ENCODE measurements around the gene SMCO2.
A peak's percentile ranks its signal among the peaks of the same experiment; 100 is the strongest.

Gene SMCO2

DNA sequence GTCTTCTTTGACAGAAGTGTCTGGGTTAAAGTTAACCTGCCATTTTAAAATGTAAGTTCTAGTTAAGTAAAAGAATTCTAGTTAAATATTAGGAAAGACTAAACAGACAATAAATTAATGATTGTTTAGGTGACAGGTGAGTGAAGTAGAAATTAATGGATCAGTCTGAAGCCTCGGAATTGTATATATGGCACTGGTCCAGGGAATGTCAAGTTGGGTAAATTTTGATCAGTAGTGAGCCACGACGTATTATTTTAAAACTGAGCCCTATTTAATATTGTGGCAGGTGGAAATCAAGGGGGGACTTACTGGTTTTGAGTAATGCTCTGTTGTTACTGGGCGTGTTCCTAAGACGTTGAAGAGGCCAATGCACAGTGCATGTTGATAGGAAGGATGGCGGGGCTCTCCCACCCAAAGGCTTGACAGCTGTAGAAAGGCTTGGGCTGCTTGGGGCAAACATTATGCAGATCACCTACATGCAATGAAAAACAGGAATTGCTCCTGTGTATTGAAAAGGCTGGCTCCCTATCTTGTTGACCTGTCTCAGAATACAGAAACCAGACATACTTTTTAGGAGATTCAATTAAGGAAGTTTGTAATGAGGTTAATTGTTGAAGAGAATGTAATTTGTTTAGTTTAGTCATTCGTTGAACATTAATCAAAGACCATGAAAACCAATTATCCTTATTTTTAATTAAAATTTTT lies 71.6 kb downstream of the SMCO2 start:
- TF ChIP-seq, protein P1, sequence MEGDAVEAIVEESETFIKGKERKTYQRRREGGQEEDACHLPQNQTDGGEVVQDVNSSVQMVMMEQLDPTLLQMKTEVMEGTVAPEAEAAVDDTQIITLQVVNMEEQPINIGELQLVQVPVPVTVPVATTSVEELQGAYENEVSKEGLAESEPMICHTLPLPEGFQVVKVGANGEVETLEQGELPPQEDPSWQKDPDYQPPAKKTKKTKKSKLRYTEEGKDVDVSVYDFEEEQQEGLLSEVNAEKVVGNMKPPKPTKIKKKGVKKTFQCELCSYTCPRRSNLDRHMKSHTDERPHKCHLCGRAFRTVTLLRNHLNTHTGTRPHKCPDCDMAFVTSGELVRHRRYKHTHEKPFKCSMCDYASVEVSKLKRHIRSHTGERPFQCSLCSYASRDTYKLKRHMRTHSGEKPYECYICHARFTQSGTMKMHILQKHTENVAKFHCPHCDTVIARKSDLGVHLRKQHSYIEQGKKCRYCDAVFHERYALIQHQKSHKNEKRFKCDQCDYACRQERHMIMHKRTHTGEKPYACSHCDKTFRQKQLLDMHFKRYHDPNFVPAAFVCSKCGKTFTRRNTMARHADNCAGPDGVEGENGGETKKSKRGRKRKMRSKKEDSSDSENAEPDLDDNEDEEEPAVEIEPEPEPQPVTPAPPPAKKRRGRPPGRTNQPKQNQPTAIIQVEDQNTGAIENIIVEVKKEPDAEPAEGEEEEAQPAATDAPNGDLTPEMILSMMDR (IDR thresholded peaks at IDR 0.05; ENCODE audit: borderline replicate concordance, insufficient read depth, low read depth, low read length) = no peak
- no peak overlapping the region for H3K4me3 ChIP-seq (ENCODE audit: low read depth, low read length)

DNA sequence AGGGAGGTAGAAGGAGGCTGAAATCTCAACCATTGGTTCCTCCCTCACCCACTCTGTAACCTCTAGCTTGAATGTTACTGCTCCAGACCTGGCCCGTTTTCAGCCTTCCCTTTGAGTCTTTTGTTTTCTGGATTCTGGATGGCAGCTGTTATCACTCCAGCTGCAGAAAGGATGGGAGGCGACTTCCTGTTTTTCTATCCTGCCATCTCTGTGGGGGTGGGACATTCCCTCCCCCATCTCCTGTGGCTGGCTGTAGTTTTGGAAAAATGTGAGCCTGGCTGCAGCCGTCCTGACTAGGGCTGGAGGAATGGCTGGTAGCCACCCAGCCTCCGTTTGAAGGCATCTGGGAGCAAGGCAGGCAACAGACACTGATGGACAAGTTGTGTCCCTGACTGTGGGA lies 74.5 kb downstream of the SMCO2 start:
- TF ChIP-seq, protein P1 (IDR thresholded peaks at IDR 0.05; ENCODE audit: borderline replicate concordance, insufficient read depth, low read depth, low read length) = no peak
- H3K4me3 ChIP-seq (ENCODE audit: low read depth, low read length) = no peak overlapping the region

DNA sequence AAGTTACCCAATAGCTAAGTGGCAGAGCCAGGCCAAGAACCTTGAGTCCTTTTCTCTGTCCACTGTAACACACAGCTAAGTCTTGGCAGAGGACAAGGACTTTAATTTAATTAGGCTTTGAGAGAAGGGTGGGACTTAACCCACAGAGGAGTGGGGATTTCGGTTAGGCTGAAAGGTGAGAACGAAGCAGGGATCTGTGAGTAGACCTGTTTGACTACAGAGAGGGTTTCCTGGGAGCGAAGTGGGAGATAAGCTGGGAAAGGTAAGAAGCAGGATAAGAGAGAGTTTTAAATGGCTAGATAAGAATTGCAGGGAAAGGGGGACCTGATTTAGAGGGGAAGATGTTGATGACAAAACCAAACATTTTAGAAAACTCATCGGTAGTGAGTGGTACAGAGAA lies 75.4 kb downstream of the SMCO2 start:
- no peak overlapping the region for H3K4me3 ChIP-seq (ENCODE audit: low read depth, low read length)
- TF ChIP-seq, protein P1 (IDR thresholded peaks at IDR 0.05; ENCODE audit: borderline replicate concordance, insufficient read depth, low read depth, low read length) = no peak

DNA sequence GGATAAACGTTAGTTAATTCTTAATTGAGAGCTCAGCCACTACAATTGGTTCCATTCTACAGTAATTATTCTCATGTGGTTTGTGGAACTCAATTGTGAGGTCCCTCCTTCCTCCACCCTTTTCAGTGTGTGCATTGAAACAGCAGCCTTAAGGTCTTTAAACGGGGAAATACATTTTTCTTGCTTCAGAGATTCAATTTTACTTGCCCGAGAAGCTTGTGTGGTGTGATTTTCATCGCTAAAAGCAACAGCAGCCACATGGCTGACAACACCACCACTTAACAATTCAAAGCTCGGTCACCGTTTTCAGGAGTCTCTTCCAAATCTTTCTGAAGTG lies 76.7 kb downstream of the SMCO2 start:
- TF ChIP-seq, protein P1 (IDR thresholded peaks at IDR 0.05; ENCODE audit: borderline replicate concordance, insufficient read depth, low read depth, low read length) = no peak
- H3K4me3 ChIP-seq (ENCODE audit: low read depth, low read length) = peak overlapping the region; percentile 95

DNA sequence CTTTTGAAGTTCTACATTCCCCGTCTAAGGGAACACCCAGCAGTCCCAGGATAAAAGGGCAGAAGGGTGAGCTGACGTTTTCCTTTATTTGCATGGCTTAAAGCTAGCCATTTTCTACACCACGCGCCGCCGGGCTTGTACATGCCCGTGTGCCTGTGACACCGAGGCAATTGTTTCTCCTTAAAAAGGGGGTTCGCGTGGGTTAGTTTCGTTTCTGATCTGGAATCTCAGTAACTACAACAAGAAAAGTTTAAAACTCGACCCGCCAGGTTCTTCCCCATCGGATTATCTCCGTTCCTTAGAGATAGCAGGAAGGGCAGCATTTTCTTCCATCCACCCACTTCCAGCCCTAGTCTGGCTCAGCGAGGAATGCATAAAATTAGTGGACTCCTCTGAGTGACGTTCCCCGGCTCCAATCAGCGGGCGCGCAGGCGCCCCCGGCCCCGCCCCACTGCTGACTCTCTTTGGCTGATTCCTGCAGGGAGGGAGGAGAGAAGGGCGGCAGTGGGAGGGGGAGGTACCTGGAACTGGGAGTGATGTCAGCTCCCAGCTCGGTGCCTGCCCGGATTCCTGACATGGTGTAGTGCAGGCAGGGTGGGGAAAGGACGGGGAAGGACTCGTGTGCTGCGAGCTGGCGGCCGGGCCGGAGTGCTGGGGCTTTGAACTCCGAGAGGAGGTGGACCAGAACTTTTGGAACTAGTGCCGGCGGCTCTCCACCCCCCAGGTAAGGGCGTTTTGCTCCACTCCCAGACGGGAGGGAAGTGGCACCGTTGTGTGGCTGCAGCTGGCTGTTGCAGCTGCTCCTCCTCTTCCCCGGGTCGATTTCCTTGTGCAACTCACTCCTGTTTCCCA lies 77.3 kb downstream of the SMCO2 start, which contains the start of gene PPFIBP1:
PPFIBP1 (plus strand) TSS at position 565 of the 852 bp plus-strand sequence. CDS start 109,191 bp downstream, outside the sequence.
- H3K4me3 ChIP-seq (ENCODE audit: low read depth, low read length) = peak within 1 kb of the TSS; percentile 95
- TF ChIP-seq, protein P1 (IDR thresholded peaks at IDR 0.05; ENCODE audit: borderline replicate concordance, insufficient read depth, low read depth, low read length) = peak; percentile 47; the same call in 1 of the 2 replicates

DNA sequence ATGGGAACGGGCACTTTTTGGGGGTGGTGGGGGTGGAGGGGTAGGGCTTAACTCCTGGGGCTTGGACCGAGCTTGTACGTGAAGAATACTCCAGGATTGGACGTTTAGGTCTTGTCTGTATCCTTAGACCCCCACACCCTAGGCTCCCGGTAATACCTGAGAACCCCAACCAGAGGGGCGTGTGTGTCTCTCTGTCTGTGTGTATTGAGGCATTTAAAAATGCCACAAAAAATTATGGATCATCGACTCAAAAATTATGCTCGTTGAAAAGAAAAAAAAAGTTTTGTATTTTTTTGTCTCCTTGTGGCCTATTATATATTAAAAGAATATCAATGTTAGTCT lies 77.9 kb downstream of the SMCO2 start:
- H3K4me3 ChIP-seq (ENCODE audit: low read depth, low read length) = peak overlapping the region; percentile 95
- TF ChIP-seq, protein P1 (IDR thresholded peaks at IDR 0.05; ENCODE audit: borderline replicate concordance, insufficient read depth, low read depth, low read length) = no peak

Measured in GM12875 (cell line).